Parathyroid adenoma (tissue), 2 donors: Measurements from ENCODE around the gene EEF1A2.

Source experiments
- H2AFZ ChIP-seq: fragments of 300-600 bp; sonication (generic); one replicate; pipeline ENCODE4 v1.7.0; 2017; ENCODE audit warnings: antibody characterized with exemption, mild to moderate bottlenecking
- H3K27ac ChIP-seq: fragments of 300-600 bp; sonication (generic); one replicate; pipeline ENCODE4 v1.7.0; 2017
- H3K27me3 ChIP-seq: fragments of 300-600 bp; sonication (generic); one replicate; pipeline ENCODE4 v1.7.0; 2017; ENCODE audit warnings: low read length; ENCODE audit not compliant: control insufficient read depth, insufficient read depth
- H3K36me3 ChIP-seq: fragments of 300-600 bp; sonication (generic); one replicate; pipeline ENCODE4 v1.7.0; 2017; ENCODE audit warnings: low read length; ENCODE audit not compliant: control insufficient read depth, insufficient read depth
- H3K4me1 ChIP-seq: fragments of 300-600 bp; sonication (generic); one replicate; pipeline ENCODE4 v1.7.0; 2017; ENCODE audit warnings: control low read depth
- H3K4me2 ChIP-seq: fragments of 300-600 bp; sonication (generic); one replicate; pipeline ENCODE4 v1.7.0; 2017; ENCODE audit warnings: low read length
- H3K4me3 ChIP-seq: fragments of 300-600 bp; sonication (generic); one replicate; pipeline ENCODE4 v1.7.0; 2017; ENCODE audit warnings: low read depth, low read length
- H3K79me2 ChIP-seq: fragments of 300-600 bp; sonication (generic); one replicate; pipeline ENCODE4 v1.7.0; 2017; ENCODE audit warnings: control low read depth
- H3K9ac ChIP-seq: fragments of 300-600 bp; sonication (generic); one replicate; pipeline ENCODE4 v1.7.0; 2017; ENCODE audit warnings: mild to moderate bottlenecking
- H3K9me3 ChIP-seq: fragments of 300-600 bp; sonication (generic); one replicate; pipeline ENCODE4 v1.7.0; 2017; ENCODE audit warnings: low read length; ENCODE audit not compliant: control insufficient read depth
- CTCF ChIP-seq: fragments of 300-600 bp; sonication (generic); IDR thresholded peaks from one replicate; pipeline ENCODE4 v1.7.0; 2017; ENCODE audit warnings: antibody characterized with exemption, mild to moderate bottlenecking
- donor health status: primary hyperparathyroidism.

EEF1A2 gene

GRCh38 chr20:63543733-63544132 lies 44.9 kb upstream of the EEF1A2 start:
- Histone ChIP-seq H3K4me2 (no peak overlapping the region), H3K4me1 (no peaks in the 10 kb centered on the region), H3K9ac (no peak overlapping the region), H2AFZ (no peak overlapping the region), H3K27me3 (no peaks in the 10 kb centered on the region), H3K4me3 (no peak overlapping the region), H3K9me3 (no peaks in the 10 kb centered on the region), H3K36me3 (no peaks in the 10 kb centered on the region), H3K27ac (no peak overlapping the region), H3K79me2 (no peaks in the 10 kb centered on the region)
- no peak for TF ChIP-seq CTCF

GRCh38 chr20:63543131-63543530 lies 44.2 kb upstream of the EEF1A2 start:
- no peak overlapping the region for H3K9ac ChIP-seq
- H3K4me3 ChIP-seq: no peak overlapping the region
- no peaks in the 10 kb centered on the region for H3K4me1 ChIP-seq
- no peak for TF ChIP-seq CTCF
- no peak overlapping the region for H3K4me2 ChIP-seq
- H3K9me3 ChIP-seq: no peaks in the 10 kb centered on the region
- H3K27ac ChIP-seq: no peak overlapping the region
- no peaks in the 10 kb centered on the region for H3K27me3 ChIP-seq
- H2AFZ ChIP-seq: no peak overlapping the region
- no peaks in the 10 kb centered on the region for H3K79me2 ChIP-seq
- H3K36me3 ChIP-seq: no peaks in the 10 kb centered on the region

GRCh38 chr20:63542696-63543095 lies 43.8 kb upstream of the EEF1A2 start:
- H3K27me3 ChIP-seq: no peaks in the 10 kb centered on the region
- H3K27ac ChIP-seq: no peak overlapping the region
- no peak overlapping the region for H3K4me3 ChIP-seq
- H2AFZ ChIP-seq: no peak overlapping the region
- no peaks in the 10 kb centered on the region for H3K9me3 ChIP-seq
- no peaks in the 10 kb centered on the region for H3K79me2 ChIP-seq
- no peak overlapping the region for H3K4me2 ChIP-seq
- H3K4me1 ChIP-seq: no peaks in the 10 kb centered on the region
- no peaks in the 10 kb centered on the region for H3K36me3 ChIP-seq
- no peak overlapping the region for H3K9ac ChIP-seq
- no peak for TF ChIP-seq CTCF

GRCh38 chr20:63542031-63542559 lies 43.2 kb upstream of the EEF1A2 start:
- Histone ChIP-seq H3K79me2 (no peaks in the 10 kb centered on the region), H3K4me2 (no peak overlapping the region), H3K4me1 (no peaks in the 10 kb centered on the region), H3K9me3 (no peaks in the 10 kb centered on the region), H3K27ac (no peak overlapping the region), H3K36me3 (no peaks in the 10 kb centered on the region), H3K4me3 (no peak overlapping the region), H2AFZ (no peak overlapping the region), H3K27me3 (no peaks in the 10 kb centered on the region), H3K9ac (no peak overlapping the region)
- TF ChIP-seq CTCF: no peak

- no peak overlapping the region for H3K4me2 ChIP-seq
- H3K4me1 ChIP-seq: no peaks in the 10 kb centered on the region
- no peaks in the 10 kb centered on the region for H3K27me3 ChIP-seq
- H3K36me3 ChIP-seq: no peaks in the 10 kb centered on the region
- no peak overlapping the region for H3K27ac ChIP-seq
- no peaks in the 10 kb centered on the region for H3K9me3 ChIP-seq
- no peak overlapping the region for H3K4me3 ChIP-seq
- H3K79me2 ChIP-seq: no peaks in the 10 kb centered on the region
- TF ChIP-seq CTCF: no peak
- H2AFZ ChIP-seq: no peak overlapping the region
- no peak overlapping the region for H3K9ac ChIP-seq
Observed at GRCh38 chr20:63541371-63541770, 42.5 kb upstream of the EEF1A2 start.
